HG02981 (cell line): Measurements from ENCODE around the gene ACTR5.
"Not testable (repeated sequence)": the region's sequence is repeated elsewhere in the genome, so short reads cannot be mapped to it uniquely, and the experiment has no call there.

Experiments
- ATAC-seq: cut with Tn5 transposase; IDR thresholded peaks from one replicate; pipeline ENCODE4 v1.9.1; 2021; ENCODE audit warnings: mild to moderate bottlenecking, moderate library complexity; ENCODE audit not compliant: unreplicated experiment

ACTR5 gene

DNA sequence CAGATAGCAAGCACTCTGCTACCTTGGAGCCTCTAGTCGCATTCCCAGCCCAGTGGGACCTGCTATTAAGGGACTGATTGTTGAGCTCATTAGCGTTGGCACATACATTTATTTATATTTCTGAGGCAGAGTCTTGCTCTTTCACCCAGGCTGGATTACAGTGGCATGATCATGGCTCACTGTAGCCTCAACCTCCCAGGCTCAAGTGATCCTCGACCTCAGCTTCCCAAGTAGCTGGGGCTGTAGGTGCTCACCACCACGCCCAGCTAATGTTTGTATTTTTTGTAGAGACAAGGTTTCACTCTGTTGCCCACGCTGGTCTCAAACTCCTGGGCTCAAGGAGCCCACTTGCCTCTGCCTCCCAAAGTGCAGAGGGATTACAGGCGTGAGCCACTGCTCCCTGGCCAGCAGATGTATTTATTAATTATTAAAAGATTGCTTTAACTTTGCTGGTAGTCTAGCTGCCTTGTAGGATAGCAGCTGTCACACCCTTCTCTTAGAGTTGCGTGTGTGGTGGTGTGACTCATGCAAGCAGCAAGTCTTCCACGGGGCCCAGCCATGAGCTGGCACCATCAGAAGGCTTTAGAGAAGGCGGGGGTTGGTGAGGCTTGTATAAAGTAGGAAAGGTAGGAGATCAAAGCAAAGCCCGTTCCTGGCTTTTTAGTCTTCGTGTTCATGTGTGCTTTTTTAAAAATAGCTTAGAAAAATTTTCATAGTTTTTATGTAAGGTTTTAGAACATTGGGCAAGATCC, 16.5 kb downstream of the ACTR5 start:
- ATAC-seq, result no peak

DNA sequence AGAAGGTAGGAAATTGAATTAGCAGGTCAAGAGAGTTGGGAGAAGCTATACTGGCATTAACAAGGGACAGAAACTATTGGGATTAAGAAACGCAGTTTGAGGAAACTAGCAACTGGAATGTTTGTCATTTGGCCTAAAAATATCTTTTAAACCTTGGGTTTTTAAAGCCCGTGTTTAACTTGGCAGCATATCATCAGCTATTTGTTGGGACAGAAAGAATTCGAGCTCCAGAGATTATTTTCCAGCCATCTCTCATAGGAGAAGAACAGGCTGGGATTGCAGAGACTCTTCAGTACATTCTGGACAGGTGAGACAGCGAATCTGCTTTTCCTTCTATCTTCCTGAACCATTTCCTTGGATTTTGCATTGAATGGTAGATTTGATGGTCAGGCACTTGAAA, 17.8 kb downstream of the ACTR5 start:
- no peak for ATAC-seq

DNA sequence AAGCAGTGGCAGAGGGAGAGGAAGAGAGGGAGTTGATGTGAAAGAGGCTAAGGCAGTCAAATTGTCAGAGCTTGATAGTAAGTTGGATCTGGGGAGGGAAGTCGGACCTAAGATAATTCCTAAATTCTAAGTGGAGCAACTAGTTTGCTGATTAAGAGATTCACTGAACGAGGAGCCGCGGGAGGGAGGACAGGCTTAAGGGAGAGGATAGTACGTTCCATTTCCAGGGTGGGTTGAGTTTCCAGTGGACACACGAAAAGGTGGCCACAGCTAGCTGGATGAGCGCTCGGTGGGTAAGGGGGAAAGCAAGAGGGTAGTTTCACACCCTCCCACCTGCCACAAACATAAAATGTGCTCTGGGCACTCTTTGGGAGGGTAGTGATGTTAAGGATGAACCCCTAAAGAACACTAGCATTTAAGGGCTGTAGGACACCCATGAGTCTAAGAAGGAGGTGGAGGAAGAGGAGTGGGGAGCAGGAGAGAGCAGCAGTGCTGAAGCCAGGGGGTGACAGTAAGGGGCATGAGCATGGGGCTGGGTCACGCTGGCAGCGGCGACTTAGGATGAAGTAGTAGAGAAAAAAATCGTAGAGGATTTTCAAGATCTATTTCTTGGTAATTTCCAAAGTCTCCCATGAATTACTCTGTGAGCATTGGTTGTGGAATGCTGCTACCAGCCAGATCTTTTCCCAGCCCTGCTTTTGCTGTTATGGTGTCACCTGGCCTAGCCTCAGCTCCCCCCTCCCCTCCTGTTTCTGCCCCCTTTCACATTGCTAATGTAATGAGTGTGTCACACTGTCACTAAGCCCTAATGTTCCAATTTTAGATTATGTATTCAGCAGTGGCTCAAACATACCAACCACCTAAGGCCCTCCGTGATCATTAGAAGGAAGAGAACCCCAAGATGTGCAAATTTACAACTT, 21.4 kb downstream of the ACTR5 start:
- no peak for ATAC-seq

DNA sequence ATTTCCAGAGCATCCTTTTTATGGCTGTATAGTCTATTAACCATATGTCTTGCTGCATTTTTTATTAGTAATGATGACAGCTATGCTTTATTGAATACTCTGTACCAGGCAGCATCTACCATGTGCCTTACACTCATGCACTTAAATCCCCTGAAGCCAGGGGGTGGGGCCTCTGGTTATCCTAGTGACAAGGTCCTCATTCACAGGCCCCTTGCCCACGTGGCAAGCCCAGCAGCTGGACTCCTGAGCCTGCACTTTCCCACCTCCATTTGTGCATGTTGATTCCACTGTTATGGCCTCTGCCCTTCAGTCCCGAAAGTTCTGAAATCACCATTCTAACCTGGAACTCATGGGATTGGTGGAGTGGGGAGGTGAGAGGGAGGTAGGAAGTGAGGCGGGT, 22.3 kb downstream of the ACTR5 start:
- ATAC-seq, result no peak

DNA sequence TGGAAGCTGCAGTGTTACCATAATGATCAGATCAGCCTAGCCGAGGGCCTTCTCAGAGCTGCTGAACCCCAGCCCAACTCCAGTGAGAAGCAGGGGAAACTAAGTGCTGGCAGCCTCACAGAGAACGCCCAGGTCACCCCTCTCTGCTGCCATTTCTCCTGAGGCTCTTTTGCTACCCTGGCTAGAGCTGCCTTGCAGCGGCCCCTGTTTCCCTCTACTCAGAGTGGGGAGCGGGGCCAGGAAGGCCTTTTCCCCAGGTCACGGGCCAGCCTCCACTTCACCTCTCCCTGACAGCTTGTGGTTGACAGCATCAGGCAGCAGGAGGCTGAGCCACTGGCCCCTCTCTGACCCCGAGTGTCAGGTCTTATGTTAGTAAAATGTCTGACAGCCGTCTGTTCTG, 22.7 kb downstream of the ACTR5 start:
- ATAC-seq, result no peak

DNA sequence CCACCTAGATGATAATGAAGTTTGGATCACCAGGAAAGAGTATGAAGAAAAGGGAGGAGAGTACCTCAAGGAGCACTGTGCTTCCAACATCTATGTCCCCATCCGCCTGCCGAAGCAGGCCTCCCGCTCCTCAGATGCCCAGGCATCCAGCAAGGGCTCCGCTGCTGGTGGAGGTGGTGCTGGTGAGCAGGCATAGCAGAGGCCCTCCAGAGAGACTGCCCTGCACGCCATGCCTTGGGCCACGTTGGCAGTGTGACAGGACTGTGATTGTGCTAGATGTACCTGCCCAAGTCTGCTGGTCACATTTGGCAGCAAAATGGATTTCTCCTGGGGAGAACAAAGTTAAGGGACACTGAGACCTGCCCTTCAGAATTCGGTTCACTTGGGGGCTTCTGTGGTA, 23.4 kb downstream of the ACTR5 start:
- ATAC-seq, result no peak

DNA sequence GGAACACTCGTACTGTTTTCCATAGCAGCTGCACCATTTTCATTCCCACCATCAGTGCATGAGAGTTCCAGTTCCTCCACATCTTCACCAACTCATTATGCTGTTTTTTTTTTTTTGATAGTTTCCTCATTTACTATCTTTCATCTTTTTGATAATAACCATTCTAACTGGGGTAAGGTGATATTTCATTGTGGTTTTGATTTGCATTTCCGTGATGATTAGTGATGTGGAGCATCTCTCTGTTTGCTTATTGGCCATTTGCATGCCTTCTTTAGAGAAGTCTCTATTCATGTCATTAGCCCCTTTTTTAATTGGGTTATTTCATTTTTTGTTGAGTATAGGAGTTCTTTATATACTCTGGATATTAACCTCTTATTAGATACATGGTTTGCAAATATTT, 25.9 kb downstream of the ACTR5 start:
- no peak for ATAC-seq

DNA sequence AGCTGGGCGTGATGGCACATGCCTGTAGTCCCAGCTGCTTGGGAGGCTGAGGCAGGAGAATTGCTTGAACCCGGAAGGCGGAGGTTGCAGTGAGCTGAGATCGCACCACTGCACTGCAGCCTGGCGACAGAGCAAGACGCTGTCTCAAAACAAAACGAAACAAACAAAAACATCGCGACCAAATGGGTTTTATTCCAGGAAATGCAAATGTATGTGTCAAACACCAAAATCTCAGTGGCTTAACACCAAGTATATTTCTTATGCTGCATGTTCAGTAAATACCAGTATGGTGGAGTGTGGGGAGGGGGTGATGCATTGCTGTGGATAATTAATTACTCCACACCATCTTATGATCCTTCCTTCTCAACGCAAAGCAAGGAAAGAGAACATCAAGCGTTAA, 28.1 kb downstream of the ACTR5 start:
- no peak for ATAC-seq

DNA sequence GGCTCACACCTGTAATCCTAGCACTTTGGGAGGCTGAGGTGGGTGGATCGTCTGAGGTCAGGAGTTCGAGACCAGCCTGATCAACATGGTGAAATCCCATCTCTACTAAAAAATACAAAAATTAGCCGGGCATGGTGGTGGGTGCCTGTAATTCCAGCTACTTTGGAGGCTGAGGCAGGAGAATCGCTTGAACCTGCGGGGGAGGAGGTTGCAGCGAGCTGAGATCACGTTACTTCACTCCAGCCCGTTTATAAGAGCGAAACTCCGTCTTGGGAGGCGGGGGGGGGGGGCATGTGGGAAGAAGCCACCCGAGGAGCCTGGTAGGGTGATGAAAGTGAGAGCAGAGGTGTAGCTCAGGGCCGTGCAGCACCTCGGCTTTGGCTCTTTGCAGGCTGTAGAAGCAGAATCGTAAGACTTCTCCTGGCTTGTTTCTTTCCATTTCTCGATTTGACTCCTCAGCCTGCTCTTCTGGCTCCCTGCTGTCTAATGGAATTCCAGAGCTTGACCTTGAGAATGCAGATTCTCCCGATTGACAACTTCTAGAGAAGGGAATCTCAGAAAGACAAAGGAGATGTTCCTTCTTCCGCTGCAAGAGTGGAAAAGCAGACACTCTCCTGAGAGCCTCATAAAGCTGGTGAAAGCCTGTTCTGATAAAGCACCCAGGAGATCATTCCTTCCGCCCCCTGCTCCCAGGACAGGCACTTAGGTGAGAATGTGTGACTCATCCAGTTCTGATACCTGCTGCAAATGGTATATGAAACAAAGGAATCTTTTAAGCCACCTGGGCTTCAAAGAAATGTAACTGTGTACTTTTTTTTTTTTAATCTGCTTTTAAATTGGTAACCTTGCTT, 31.2 kb downstream of the ACTR5 start:
- no peak for ATAC-seq

DNA sequence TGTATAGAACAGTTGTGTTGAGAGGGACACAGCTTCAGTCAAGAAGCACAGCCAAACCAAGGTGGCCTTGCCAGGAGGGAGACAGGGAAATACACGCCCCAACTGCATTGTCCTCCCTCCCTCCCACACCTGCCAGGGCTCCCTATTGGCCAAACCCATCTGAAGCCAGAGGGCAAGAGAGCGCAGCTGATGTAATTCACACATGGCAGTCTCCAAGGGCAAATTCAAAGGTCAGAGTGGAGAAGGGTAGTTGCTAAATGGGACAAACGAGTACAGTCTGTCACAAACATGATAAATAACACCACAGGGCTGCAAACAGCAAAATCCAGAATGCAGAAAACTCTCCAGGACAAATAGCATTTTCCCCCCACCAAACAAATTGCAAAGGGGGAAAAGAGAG, 34.0 kb downstream of the ACTR5 start:
- no peak for ATAC-seq

DNA sequence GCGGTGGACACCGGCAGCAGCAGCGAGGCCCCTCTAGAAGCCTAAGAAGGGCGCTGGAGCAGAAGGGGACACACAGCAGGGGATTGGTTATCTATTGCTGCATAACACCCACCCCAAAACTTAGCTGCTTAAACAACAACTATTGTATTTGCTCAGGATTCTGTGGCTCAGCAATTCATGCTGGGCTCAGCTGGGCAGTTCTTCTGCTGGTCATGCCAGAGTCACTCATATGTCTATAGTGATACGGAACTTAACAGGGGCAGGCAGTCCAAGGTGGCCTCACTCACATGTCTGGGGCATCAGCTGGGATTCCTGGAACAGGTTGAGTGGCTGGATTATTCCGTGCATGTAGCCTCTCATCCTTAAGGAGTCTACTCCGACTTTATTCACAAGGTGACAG, 39.6 kb downstream of the ACTR5 start:
- ATAC-seq, result no peak

DNA sequence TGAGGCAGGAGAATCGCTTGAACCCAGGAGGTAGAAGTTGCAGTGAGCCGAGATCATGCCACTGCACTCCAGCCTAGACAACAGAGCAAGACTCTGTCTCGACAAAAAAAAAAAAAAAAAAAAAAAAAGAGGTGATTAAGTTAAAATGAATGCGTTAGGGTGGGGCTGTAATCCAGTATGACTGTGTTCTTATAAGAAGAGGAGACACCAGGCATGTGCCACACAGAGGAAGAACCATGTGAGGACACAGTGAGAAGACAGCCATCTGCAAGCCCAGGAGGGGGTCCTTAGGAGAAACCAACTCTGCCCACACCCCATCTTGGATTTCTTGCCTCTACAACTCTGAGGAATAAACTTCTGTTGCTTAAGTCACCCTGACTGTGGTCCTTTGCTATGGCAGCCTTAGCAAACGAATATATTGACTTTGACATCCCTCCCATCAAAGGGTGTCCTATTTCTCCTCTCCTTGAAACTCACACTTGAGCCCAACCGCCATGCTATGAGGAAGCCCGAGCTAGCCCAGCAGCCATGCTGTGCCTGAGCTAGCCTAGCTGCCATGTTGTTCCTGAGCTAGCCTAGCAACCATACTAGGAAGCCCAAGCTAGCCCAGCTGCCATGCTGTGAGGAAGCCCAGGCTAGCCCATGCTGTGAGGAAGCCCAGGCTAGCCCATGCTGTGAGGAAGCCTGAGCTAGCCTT, 41.4 kb downstream of the ACTR5 start:
- ATAC-seq, result no peak

DNA sequence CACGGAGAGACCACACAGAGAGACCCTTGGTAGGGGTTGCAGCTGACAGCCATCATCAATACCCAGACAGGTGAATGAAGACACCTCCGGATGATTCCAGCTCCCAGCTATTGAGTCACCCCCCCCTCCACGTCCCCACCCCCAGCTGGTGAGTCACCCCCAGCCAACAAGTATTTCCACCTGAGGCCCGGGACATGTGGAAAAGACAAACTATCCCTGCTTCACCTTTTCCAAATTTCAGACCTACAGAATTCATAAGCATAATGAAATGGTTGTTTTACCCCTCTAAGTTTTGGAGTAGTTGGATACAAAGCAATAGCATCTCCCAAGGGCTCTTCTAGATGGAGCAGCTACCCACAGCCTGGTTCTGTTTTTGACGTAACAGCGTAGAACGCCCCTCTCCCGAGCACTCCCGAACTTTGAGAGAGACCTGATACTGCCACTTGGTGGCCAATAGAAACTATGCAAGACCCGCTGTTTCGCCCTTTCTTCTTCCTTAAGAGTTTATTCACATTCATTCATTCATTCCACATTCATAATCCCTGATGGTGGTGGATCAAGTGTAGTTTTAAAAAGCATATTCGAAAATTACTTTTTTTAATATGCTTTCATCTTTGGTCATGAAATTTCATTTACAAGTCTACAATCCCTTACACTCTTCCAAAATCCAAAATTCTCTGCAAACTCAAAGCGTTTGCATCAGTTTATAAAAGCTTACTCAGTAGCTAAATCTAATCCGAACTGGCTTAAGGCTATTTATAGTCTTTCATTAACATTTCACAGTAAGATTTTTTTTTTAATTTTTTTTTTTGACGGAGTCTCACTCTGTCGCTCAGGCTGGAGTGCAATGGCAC, 42.2 kb downstream of the ACTR5 start:
- no peak for ATAC-seq

DNA sequence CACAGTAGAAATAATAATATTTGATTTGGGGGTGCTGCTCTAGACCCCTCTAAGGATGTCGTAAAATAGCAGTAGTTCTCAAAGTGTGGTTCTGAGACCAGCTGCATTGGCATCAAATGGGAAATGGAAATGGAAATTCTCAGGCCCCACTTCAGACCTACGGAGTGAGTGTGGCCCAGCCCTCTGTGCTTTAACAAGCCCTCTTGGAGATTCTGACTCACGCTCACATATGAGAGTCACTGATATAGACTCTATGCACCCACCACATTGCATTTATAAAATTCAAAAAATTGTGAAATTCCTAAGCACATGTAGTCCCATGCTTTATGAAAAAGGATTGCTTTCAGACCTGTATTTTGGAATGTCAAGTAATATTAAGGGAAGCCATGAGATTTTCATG, 43.0 kb downstream of the ACTR5 start:
- ATAC-seq, result no peak

DNA sequence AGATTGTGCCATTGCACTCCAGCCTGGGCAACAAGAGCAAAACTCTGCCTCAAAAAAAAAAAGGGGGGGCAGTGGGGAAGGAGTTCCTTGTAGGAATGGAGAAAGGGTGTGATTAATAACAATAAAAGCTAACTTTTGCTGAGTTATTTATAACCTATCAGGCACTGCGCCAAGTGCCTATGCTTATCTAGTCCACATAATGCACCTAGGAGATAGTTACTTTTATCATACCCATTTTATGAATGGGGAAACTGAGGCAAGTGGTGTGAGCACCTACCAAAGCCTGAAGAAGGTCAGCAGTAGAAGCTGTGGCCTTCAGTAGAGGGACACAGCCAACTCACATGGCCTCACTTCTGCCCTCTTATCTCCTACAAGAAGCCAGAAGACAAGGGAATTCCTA, 43.7 kb downstream of the ACTR5 start:
- no peak for ATAC-seq

DNA sequence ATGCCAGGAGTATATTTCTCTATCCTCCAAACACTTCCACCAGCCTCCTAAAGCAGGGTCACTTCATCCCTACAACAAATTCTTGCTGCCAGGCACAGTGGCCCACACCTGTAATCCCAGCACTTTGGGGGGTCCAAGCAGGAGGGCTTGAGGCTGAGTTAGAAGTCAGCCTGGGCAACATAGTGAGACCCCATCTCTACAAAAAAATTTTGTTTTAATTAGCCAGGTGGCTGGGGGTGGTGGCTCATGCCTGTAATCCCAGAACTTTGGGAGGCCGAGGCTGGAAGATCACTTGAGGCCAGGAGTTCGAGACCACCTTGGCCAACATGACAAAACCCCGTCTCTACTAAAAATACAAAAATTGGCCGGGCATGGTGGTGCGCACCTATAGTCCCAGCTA, 45.8 kb downstream of the ACTR5 start:
- ATAC-seq, result not testable (repeated sequence)

DNA sequence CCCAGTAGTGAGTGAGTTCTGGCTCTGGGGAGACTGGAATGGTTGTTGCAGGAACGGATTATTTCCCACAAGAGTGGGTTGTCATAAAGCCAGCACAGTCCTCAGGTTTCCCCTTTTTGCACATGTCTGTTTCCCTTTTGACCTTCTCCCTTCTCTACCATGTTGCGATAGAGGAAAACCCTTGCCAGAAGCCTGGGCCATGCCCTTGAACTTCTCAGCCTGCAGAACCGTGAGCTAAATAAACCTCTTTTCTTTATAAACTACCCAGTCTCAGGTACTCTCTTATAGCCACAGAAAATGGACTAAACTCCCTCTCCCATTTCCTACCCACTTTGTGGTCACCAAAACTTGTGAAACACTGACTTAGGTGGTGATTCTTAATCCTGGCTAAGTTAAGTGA, 50.0 kb downstream of the ACTR5 start:
- no peak for ATAC-seq

DNA sequence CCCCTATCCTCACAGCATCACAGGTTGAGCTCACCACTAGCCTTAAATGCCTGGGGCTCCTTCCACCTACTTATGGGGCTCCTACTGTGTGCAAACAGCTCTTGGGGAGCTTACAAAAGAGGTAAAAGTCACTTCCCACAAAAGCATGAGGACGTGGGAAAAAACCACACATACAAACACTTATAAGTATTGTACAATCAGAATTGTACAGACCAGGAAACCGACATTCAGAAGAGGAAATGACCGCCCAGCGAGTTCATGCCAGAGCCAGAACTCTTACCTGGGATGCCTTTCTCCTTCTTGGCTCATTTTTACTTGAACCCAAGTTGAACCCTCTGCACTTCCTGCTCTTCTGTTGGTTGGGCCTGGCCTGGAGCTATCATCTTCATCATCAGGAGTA, 50.9 kb downstream of the ACTR5 start:
- no peak for ATAC-seq

DNA sequence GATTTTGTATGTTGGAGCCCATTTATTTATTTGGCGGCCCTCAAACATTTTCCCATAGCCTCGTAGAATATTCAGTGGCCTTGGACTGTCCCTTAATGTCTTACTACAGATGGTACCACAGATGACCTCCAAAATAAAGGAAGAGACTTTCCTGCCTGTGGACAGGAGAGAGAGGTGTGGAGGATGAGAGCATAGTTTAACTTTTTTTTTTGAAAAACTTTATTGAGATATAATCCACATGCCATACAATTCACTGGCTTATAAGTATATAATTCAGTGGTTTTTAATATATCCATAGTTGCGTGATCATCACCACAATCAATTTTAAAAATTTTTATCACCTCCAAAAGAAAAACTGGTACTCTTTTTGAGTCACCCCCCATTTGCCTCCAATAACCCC, 52.6 kb downstream of the ACTR5 start:
- no peak for ATAC-seq

DNA sequence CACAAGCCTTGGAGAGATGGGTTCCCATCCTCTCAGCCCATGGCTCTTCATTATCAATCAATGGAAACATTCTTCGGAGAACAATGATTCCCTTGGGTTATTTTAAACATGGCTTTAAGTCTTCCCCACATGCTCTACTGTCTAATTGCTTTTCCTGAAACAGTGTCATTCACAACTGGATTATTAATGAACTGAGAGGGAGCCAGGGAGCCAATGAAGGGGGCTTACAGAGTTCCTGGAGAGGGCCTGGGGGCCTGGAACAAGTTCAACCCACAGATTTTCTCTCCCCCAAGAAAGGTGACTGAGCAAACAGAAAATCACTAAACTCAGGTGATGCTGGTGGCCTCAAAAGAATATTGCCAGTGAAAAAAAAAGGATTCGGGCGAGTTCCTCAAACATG, 56.0 kb downstream of the ACTR5 start:
- no peak for ATAC-seq
